ENCODE results near the gene SLC24A1. TPM values are rescaled to one million over a fixed set of nuclear protein-coding genes. Genes with fewer than 3 reads are reported as not detected.
A peak's percentile ranks its signal among the peaks of the same experiment; 100 is the strongest.

The SLC24A1 gene
- total RNA-seq, 3 donors from 2014 or later (not counting 1 experiment from before 2014, with no cell fraction given) = 6.9 to 12.5 (median 7.8) TPM

DNA sequence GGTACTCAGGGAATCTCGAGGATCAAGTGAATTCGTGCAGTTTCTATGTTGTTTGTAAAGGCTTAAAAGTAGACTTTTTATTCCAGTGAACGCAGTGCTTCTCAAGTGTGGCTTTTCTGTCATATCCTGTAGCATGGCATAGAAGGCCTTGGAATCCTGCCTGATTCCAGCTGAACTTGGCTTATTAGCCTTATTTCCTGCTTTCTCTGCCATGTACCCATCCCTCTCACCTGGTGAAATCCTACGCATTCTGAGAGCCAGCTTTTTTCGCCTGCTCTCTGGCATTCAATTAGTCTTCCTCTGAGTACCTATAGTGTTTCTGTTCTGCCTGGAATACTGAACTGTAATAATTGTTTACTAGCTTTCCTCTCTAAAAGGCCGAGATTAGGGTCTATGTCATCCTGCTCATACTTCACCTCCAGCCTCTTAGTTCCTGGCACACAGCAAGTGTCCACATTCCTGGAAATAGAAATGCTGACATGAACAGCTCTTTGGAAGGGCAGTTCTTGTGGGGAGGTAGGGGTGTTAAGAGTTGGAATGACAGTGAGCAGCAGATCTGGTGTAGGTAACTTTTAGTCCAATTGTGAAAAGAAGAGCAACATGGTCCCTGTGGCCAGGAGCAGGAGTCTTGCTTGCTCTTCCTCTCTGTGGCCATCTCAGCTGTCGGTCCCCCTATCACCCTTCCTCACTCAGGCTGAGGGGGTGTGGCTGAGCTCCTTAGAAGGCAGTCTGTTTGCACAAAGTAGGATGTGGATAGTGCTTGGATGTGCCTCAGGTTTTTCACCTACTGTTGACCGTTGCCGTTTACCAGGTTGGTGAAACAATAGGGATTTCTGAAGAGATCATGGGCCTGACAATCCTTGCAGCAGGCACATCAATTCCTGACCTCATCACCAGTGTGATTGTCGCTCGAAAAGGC is 30.4 kb downstream of the SLC24A1 start:
- intact Hi-C loops (cut with micrococcal nuclease) = no loop called here
- DNase-seq = no peak
- Histone ChIP-seq H3K36me3 (ENCODE audit: control insufficient read depth, insufficient read depth, low read length) (peaks cover 33% of the 10 kb centered on the region), H3K27me3 (ENCODE audit: control insufficient read depth, insufficient read depth, low read length) (no peaks in the 10 kb centered on the region), H3K4me1 (ENCODE audit: control insufficient read depth, insufficient read depth, low read length) (no peaks in the 10 kb centered on the region), H3K4me3 (ENCODE audit: low read length) (no peak overlapping the region), H3K27ac (ENCODE audit: low read length) (no peak overlapping the region), H3K9me3 (ENCODE audit: control insufficient read depth, insufficient read depth, low read length) (no peaks in the 10 kb centered on the region)
- no peak for ATAC-seq
- no peak overlapping the region for H3K4me3 Mint-ChIP-seq
- H3K27me3 Mint-ChIP-seq (ENCODE audit: low read depth in 2 of 2) = no peaks in the 10 kb centered on the region
- peaks cover 0 to 6% of the 10 kb centered on the region in 2 donors for H3K4me1 Mint-ChIP-seq
- no peaks in the 10 kb centered on the region for H3K9me3 Mint-ChIP-seq
- H3K36me3 Mint-ChIP-seq = no peaks in the 10 kb centered on the region
- TF ChIP-seq, protein P1, sequence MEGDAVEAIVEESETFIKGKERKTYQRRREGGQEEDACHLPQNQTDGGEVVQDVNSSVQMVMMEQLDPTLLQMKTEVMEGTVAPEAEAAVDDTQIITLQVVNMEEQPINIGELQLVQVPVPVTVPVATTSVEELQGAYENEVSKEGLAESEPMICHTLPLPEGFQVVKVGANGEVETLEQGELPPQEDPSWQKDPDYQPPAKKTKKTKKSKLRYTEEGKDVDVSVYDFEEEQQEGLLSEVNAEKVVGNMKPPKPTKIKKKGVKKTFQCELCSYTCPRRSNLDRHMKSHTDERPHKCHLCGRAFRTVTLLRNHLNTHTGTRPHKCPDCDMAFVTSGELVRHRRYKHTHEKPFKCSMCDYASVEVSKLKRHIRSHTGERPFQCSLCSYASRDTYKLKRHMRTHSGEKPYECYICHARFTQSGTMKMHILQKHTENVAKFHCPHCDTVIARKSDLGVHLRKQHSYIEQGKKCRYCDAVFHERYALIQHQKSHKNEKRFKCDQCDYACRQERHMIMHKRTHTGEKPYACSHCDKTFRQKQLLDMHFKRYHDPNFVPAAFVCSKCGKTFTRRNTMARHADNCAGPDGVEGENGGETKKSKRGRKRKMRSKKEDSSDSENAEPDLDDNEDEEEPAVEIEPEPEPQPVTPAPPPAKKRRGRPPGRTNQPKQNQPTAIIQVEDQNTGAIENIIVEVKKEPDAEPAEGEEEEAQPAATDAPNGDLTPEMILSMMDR (IDR thresholded peaks at IDR 0.05) = no peak
- WGBS (ENCODE audit: insufficient coverage) = 91% methylated on average over 10 of the region's 11 CpGs
- H3K27ac Mint-ChIP-seq = peak overlapping the region; percentile 13 to 59

DNA sequence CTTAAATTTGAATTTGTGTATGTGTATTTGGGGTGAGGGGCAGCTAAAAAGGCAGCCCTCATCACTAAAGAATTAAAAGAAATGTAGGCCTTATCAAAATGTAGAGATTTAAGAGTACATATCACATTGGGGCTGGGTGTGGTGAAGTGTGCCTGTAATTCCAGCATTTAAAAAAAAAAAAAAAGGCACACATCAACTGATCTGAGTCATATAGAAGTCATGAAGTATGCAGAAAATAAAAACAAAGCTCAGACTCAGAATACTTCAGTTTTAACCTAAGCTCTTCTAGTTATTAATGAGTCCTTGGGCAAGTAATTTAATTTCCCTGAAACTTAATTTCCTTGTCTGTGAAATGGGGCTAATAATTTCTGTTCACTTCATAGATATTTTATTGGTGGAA is 31.6 kb downstream of the SLC24A1 start:
- Histone ChIP-seq H3K36me3 (ENCODE audit: control insufficient read depth, insufficient read depth, low read length) (peaks cover 42% of the 10 kb centered on the region), H3K27ac (ENCODE audit: low read length) (no peak overlapping the region), H3K4me3 (ENCODE audit: low read length) (no peak overlapping the region), H3K9me3 (ENCODE audit: control insufficient read depth, insufficient read depth, low read length) (no peaks in the 10 kb centered on the region), H3K4me1 (ENCODE audit: control insufficient read depth, insufficient read depth, low read length) (no peaks in the 10 kb centered on the region), H3K27me3 (ENCODE audit: control insufficient read depth, insufficient read depth, low read length) (no peaks in the 10 kb centered on the region)
- peak overlapping the region; percentile 13 to 37 for H3K27ac Mint-ChIP-seq
- no peaks in the 10 kb centered on the region for H3K9me3 Mint-ChIP-seq
- H3K4me3 Mint-ChIP-seq = no peak overlapping the region
- no peaks in the 10 kb centered on the region for H3K36me3 Mint-ChIP-seq
- ATAC-seq (no peak), DNase-seq (no peak)
- TF ChIP-seq, protein P1 (IDR thresholded peaks at IDR 0.05) = no peak
- intact Hi-C loops (cut with micrococcal nuclease) = no loop called here
- H3K27me3 Mint-ChIP-seq (ENCODE audit: low read depth in 2 of 2) = no peaks in the 10 kb centered on the region
- H3K4me1 Mint-ChIP-seq = peaks cover 0 to 6% of the 10 kb centered on the region in 2 donors

DNA sequence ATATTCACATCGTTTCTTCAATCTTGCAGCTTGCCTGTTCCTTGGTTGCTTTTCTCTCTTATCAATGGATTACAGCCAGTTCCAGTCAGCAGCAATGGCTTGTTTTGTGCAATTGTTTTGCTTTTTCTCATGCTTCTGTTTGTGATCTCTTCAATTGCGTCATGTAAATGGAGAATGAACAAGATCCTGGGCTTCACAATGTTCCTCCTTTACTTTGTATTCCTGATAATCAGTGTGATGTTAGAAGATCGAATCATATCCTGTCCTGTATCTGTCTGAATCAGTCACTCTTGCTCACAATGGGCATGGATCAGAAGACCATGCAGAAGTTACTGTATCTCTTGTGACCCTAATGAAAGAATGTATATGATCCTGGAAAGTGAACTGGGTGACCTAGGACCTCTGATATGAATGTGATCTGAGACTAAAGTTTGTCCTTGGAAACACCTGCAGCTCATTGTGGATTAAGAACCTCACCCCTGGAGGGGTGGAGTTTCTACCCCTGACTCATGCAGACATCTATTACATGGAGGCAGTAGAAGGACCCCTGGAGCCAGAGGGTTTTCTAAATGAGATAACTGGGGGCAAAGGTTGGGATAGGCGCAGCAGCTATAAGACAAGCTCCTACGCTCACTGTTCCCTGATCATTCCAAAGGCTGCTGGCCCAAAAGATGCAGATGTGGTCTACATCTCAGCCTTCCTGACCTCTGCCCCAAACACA is 32.2 kb downstream of the SLC24A1 start:
- H3K27me3 ChIP-seq (ENCODE audit: control insufficient read depth, insufficient read depth, low read length) = no peaks in the 10 kb centered on the region
- WGBS (ENCODE audit: insufficient coverage) = 97% methylated on average over 5 of the region's 5 CpGs
- TF ChIP-seq, protein P1 (IDR thresholded peaks at IDR 0.05) = no peak
- no peak overlapping the region for H3K4me3 ChIP-seq (ENCODE audit: low read length)
- DNase-seq (no peak), ATAC-seq (peak in 1 of 3 donors; percentile 27)
- Mint-ChIP-seq H3K27ac (peak overlapping the region in 1 of 2 donors; percentile 37), H3K36me3 (no peaks in the 10 kb centered on the region), H3K9me3 (no peaks in the 10 kb centered on the region), H3K4me1 (peaks cover 0 to 6% of the 10 kb centered on the region in 2 donors), H3K4me3 (no peak overlapping the region), H3K27me3 (ENCODE audit: low read depth in 2 of 2) (no peaks in the 10 kb centered on the region)
- H3K4me1 ChIP-seq (ENCODE audit: control insufficient read depth, insufficient read depth, low read length) = no peaks in the 10 kb centered on the region
- H3K9me3 ChIP-seq (ENCODE audit: control insufficient read depth, insufficient read depth, low read length) = no peaks in the 10 kb centered on the region
- H3K27ac ChIP-seq (ENCODE audit: low read length) = no peak overlapping the region
- H3K36me3 ChIP-seq (ENCODE audit: control insufficient read depth, insufficient read depth, low read length) = peaks cover 49% of the 10 kb centered on the region
- intact Hi-C loops (cut with micrococcal nuclease) = no loop called here

Data from natural killer cell (primary cell).